CD4-positive, CD25-positive, alpha-beta regulatory T cell (primary cell): ENCODE results near the gene RFX4. TPM values are rescaled to one million over a fixed set of nuclear protein-coding genes. Genes with fewer than 3 reads are reported as not detected.
A peak's percentile ranks its signal among the peaks of the same experiment; 100 is the strongest.

ENCODE experiments used
- ATAC-seq, 2 donors: fragments of 150-1000 bp; cut with Tn5 transposase; one replicate each; pipeline ENCODE4 v1.10.0; 2021; ENCODE audit warnings: low read depth in 2 of 2, moderate number of reproducible peaks in 2 of 2, moderate library complexity in 1 of 2
- DNase-seq, 3 donors: peaks; one replicate each; pipeline versions ENCODE4 v3.0.0 to v3.0.0-alpha.2; 2012 to 2022; ENCODE audit warnings: mixed read lengths in 1 of 3
- H3K27ac ChIP-seq: one replicate; pipeline ENCODE4 v1.7.0; 2013; ENCODE audit warnings: mild to moderate bottlenecking, low read length; ENCODE audit not compliant: insufficient read depth, poor library complexity, severe bottlenecking
- H3K27me3 ChIP-seq: one replicate; pipeline ENCODE4 v1.7.0; 2013; ENCODE audit warnings: low read length; ENCODE audit not compliant: control insufficient read depth, insufficient read depth
- H3K36me3 ChIP-seq: one replicate; pipeline ENCODE4 v1.7.0; 2013; ENCODE audit warnings: mild to moderate bottlenecking, low read length, moderate library complexity; ENCODE audit not compliant: control insufficient read depth, insufficient read depth
- H3K4me1 ChIP-seq: 2 replicates; pipeline ENCODE4 v1.7.0; 2013; ENCODE audit warnings: mild to moderate bottlenecking, low read length; ENCODE audit not compliant: insufficient read depth, control insufficient read depth, poor library complexity, severe bottlenecking
- H3K4me3 ChIP-seq: one replicate; pipeline ENCODE4 v1.7.0; 2013; ENCODE audit warnings: low read depth, mild to moderate bottlenecking, low read length, moderate library complexity
- H3K9me3 ChIP-seq, 2 experiments: 1 replicate in 1 of 2; 2 replicates in 1 of 2; pipeline ENCODE4 v1.7.0; 2013; ENCODE audit warnings: low read length in 2 of 2, mild to moderate bottlenecking in 1 of 2, moderate library complexity in 1 of 2; ENCODE audit not compliant: control insufficient read depth in 2 of 2
- H3K27ac Mint-ChIP-seq, 3 donors: one replicate each; pipeline ENCODE4 v1.8.0; 2020 to 2022; ENCODE audit warnings: mild to moderate bottlenecking in 3 of 3, mixed read lengths in 3 of 3, moderate library complexity in 2 of 3
- H3K27me3 Mint-ChIP-seq: one replicate; pipeline ENCODE4 v1.8.0; 2022; ENCODE audit warnings: mild to moderate bottlenecking, mixed read lengths
- H3K36me3 Mint-ChIP-seq: one replicate; pipeline ENCODE4 v1.8.0; 2020; ENCODE audit warnings: mixed read lengths
- H3K4me1 Mint-ChIP-seq, 4 donors: one replicate each; pipeline ENCODE4 v1.8.0; 2020 to 2022; ENCODE audit warnings: mixed read lengths in 4 of 4, mild to moderate bottlenecking in 1 of 4
- H3K4me3 Mint-ChIP-seq, 4 donors: one replicate each; pipeline ENCODE4 v1.8.0; 2020 to 2022; ENCODE audit warnings: mild to moderate bottlenecking in 4 of 4, mixed read lengths in 4 of 4, moderate library complexity in 3 of 4
- H3K9me3 Mint-ChIP-seq, 7 donors: one replicate each; pipeline ENCODE4 v1.8.0; 2020 to 2022; ENCODE audit warnings: mixed read lengths in 7 of 7, mild to moderate bottlenecking in 3 of 7, moderate library complexity in 2 of 7
- polyA plus RNA-seq, 4 donors: library from polyadenylated mRNA; unstranded; fragments of 300-500 nt; fragmentation: Illumina TruSeq; gene quantifications; one replicate each; pipeline ENCODE4 v1.2.3, GENCODE V29; 2021
- total RNA-seq: library from RNA; stranded (reverse); gene quantifications from one replicate; pipeline ENCODE4 v1.2.3, GENCODE V29; 2022

RFX4 gene
- total and polyA plus RNA-seq, 5 donors from 2014 or later, result not detected

DNA sequence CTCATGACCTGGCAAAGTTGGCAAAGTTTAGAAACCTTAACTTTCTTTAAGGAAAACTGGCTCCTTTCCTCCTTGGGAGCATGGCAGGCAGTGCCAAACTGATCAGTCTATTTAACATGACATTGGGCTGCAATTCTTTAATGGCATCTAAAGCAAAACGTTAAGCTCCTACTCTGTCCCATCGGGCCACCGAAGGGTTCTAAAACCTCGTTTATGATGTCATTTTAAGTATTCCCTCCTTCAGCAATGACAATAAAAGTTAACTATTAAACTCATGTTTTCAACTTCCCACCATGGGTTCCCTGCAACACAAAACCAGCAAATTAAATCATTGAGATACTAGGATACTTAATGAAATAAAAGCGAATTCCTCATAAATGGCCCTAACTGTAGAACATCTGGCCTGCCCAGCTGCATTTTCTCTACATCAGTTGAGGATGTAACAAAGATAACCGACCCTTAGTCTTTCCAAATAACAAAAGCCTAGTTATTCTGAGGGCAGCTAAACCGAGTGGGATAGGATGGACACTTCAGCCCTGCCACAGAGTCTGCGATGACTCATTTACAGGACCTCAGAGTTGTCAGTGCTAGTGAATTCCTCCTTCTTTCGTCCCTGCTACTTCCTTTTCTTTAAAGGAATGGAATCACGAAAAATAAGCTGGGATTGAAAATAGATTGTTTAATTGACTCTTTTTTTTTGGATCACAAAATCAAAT, 157.2 kb downstream of the RFX4 start:
- H3K4me3 ChIP-seq, result no peak overlapping the region
- H3K4me3 Mint-ChIP-seq, result no peak overlapping the region
- no peak overlapping the region for H3K27ac Mint-ChIP-seq
- H3K27me3 ChIP-seq, result peaks cover 7% of the 10 kb centered on the region
- no peak overlapping the region for H3K27ac ChIP-seq
- no peaks in the 10 kb centered on the region for H3K9me3 Mint-ChIP-seq
- H3K4me1 ChIP-seq, result no peaks in the 10 kb centered on the region
- H3K4me1 Mint-ChIP-seq, result no peaks in the 10 kb centered on the region
- no peaks in the 10 kb centered on the region for H3K36me3 Mint-ChIP-seq
- H3K9me3 ChIP-seq, result no peaks in the 10 kb centered on the region
- H3K27me3 Mint-ChIP-seq, result peaks cover 17% of the 10 kb centered on the region
- no peaks in the 10 kb centered on the region for H3K36me3 ChIP-seq
- ATAC-seq, result no peak
- DNase-seq, result no peak

DNA sequence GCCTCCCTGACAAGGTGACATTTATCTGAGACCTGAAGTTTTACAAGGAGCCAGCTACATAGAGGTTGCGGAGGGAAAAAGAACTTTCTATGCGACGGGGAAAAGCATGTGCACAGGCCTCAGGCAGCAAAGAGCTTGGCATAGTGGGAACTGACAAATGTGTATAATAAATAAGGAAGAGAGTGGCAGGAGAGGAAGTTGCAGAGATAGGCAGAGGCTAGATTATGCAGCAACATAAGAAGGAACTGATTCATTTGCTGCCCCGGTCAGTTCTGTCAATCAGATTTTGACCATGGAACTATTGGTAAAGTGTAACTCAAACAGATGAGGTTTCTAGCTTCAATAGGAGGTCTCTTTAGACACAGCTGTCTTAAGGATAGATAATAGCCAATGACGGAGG, 158.0 kb downstream of the RFX4 start:
- peaks cover 9% of the 10 kb centered on the region for H3K27me3 Mint-ChIP-seq
- Histone ChIP-seq H3K36me3 (no peaks in the 10 kb centered on the region), H3K9me3 (no peaks in the 10 kb centered on the region), H3K27ac (no peak overlapping the region), H3K4me1 (no peaks in the 10 kb centered on the region), H3K27me3 (peaks cover 7% of the 10 kb centered on the region), H3K4me3 (no peak overlapping the region)
- H3K4me3 Mint-ChIP-seq, result no peak overlapping the region
- H3K36me3 Mint-ChIP-seq, result no peaks in the 10 kb centered on the region
- no peak for ATAC-seq
- H3K9me3 Mint-ChIP-seq, result no peaks in the 10 kb centered on the region
- no peaks in the 10 kb centered on the region for H3K4me1 Mint-ChIP-seq
- DNase-seq, result no peak
- H3K27ac Mint-ChIP-seq, result no peak overlapping the region

DNA sequence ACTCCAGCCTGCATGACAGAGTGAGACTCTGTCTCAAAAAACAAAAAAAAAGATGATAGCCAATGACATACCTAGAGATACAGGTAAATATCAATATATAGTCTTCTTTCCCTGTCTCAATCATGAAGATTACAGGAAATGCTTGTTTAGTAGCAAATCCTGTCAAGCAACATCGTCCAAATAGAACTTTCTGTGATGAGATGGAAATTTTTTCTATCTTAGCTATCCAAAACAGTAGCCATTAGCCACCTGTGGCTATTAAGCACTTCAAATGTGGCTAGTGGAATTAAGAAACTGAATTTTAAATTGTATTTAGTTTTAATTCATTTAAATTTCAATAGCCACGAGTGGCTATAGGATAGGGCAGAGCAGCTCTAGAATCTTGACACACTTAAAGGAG, 158.4 kb downstream of the RFX4 start:
- no peaks in the 10 kb centered on the region for H3K4me1 ChIP-seq
- DNase-seq (no peak), ATAC-seq (no peak)
- H3K27me3 ChIP-seq, result peaks cover 7% of the 10 kb centered on the region
- H3K4me3 ChIP-seq, result no peak overlapping the region
- H3K4me1 Mint-ChIP-seq, result no peaks in the 10 kb centered on the region
- no peak overlapping the region for H3K4me3 Mint-ChIP-seq
- H3K9me3 Mint-ChIP-seq, result no peaks in the 10 kb centered on the region
- no peak overlapping the region for H3K27ac Mint-ChIP-seq
- no peaks in the 10 kb centered on the region for H3K36me3 Mint-ChIP-seq
- H3K27me3 Mint-ChIP-seq, result peaks cover 9% of the 10 kb centered on the region
- no peaks in the 10 kb centered on the region for H3K9me3 ChIP-seq
- H3K27ac ChIP-seq, result no peak overlapping the region
- H3K36me3 ChIP-seq, result no peaks in the 10 kb centered on the region

- H3K27ac Mint-ChIP-seq, result no peak overlapping the region
- no peak for ATAC-seq
- Histone ChIP-seq H3K4me3 (no peak overlapping the region), H3K27ac (no peak overlapping the region), H3K27me3 (peaks cover 7% of the 10 kb centered on the region), H3K9me3 (no peaks in the 10 kb centered on the region), H3K4me1 (peaks cover 7% of the 10 kb centered on the region), H3K36me3 (no peaks in the 10 kb centered on the region)
- H3K9me3 Mint-ChIP-seq, result no peaks in the 10 kb centered on the region
- DNase-seq, result no peak
- no peaks in the 10 kb centered on the region for H3K36me3 Mint-ChIP-seq
- H3K27me3 Mint-ChIP-seq, result peaks cover 9% of the 10 kb centered on the region
- H3K4me3 Mint-ChIP-seq, result no peak overlapping the region
- peaks cover 6 to 20% (median 14%) of the 10 kb centered on the region in 4 donors for H3K4me1 Mint-ChIP-seq
Measured at GRCh38 chr12:106743270-106743988, 160.6 kb downstream of the RFX4 start.

DNA sequence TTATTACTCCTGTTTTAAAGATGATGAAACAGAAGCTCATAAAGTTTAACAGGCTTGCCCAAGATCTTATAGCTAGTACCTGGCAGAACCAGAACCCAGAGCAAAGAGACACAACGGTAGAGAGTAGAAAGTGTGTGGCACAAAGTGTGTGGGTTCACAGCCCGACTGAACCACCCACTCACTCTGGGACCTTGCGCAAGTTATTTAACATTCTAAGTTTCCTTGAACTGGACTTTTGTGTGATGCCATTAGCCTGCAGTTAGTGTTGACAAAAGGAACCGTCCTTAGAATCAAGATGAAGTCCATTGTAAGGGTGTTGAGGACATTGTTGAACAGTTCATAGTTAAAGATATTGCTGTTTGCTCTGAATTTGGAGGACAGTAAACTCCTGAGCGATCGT, 161.8 kb downstream of the RFX4 start:
- no peaks in the 10 kb centered on the region for H3K9me3 Mint-ChIP-seq
- peaks cover 6 to 23% (median 17%) of the 10 kb centered on the region in 4 donors for H3K4me1 Mint-ChIP-seq
- H3K27ac ChIP-seq, result no peak overlapping the region
- H3K4me3 Mint-ChIP-seq, result no peak overlapping the region
- ATAC-seq (no peak), DNase-seq (no peak)
- peaks cover 9% of the 10 kb centered on the region for H3K27me3 Mint-ChIP-seq
- H3K9me3 ChIP-seq, result no peaks in the 10 kb centered on the region
- peaks cover 9% of the 10 kb centered on the region for H3K4me1 ChIP-seq
- no peak overlapping the region for H3K4me3 ChIP-seq
- H3K27me3 ChIP-seq, result peaks cover 7% of the 10 kb centered on the region
- no peaks in the 10 kb centered on the region for H3K36me3 Mint-ChIP-seq
- H3K36me3 ChIP-seq, result no peaks in the 10 kb centered on the region
- no peak overlapping the region for H3K27ac Mint-ChIP-seq

DNA sequence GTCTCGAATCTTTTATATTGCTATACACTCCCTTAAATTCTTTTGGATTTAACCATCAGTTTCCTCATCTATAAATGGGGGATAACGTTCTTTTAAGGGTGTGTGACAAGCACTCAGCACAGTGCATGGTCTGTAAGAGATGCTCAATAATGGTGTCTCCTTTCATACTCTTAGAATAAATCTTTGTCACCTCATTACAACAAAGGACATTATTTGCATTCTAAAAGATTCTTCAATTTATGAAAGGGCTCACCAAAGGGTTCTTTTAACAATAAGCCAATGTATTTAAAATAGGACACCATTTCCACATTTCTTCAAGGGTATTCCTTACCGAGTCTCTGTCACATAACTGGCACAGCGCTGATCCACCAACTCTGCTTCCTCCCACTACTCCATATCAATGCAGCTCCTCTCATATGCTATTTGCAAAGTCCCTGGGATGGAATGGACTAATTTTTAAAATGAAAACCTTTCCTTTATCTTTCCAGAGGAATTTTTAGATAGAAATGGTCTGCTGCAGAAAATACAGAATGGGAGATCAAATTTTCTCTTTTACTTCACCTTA, 162.5 kb downstream of the RFX4 start:
- no peaks in the 10 kb centered on the region for H3K36me3 Mint-ChIP-seq
- DNase-seq (no peak), ATAC-seq (no peak)
- no peaks in the 10 kb centered on the region for H3K9me3 Mint-ChIP-seq
- Histone ChIP-seq H3K9me3 (no peaks in the 10 kb centered on the region), H3K4me1 (peaks cover 9% of the 10 kb centered on the region), H3K36me3 (no peaks in the 10 kb centered on the region), H3K27ac (no peak overlapping the region), H3K27me3 (peaks cover 5% of the 10 kb centered on the region), H3K4me3 (no peak overlapping the region)
- H3K27ac Mint-ChIP-seq, result no peak overlapping the region
- peaks cover 9% of the 10 kb centered on the region for H3K27me3 Mint-ChIP-seq
- peaks cover 6 to 25% (median 19%) of the 10 kb centered on the region in 4 donors for H3K4me1 Mint-ChIP-seq
- H3K4me3 Mint-ChIP-seq, result no peak overlapping the region

DNA sequence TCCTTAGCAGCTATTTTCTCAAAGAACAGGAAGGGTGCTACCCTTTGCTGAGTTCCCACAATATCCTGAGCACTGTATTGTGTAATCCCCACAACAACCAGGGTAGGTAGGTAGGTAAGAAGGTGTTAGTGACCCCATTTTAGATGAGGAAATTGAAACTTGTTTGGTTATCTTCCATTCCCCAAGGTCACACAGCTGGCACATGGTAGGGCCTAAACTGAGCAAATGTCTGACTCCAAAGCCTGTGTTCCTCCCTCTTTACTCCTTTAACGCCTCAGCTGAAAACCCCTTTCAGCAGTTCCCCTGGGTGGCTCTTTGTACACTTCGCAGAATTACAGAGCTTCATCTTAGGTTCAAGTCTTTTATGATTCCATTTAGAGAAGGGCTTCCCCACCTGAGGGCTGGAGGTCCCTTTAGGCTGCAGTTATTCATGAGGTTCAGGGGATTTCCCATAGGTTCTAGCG, 165.2 kb downstream of the RFX4 start:
- Histone ChIP-seq H3K27ac (peak overlapping the region; percentile 63), H3K27me3 (peaks cover 4% of the 10 kb centered on the region), H3K4me1 (peaks cover 11% of the 10 kb centered on the region), H3K36me3 (no peaks in the 10 kb centered on the region), H3K9me3 (no peaks in the 10 kb centered on the region), H3K4me3 (peak overlapping the region; percentile 62)
- Mint-ChIP-seq H3K4me1 (peaks cover 6 to 34% (median 19%) of the 10 kb centered on the region in 4 donors), H3K4me3 (peak overlapping the region in 2 of 4 donors; percentile 42 to 69), H3K27ac (peak overlapping the region; percentile 86 to 96 (median 94)), H3K36me3 (no peaks in the 10 kb centered on the region), H3K27me3 (peaks cover under 1% of the 10 kb centered on the region), H3K9me3 (peaks cover 0 to 2% (median 0%) of the 10 kb centered on the region in 7 donors)
- ATAC-seq, result peak; percentile 77 to 84
- DNase-seq, result peak in 2 of 3 donors; percentile 48 to 78
